HEK293 (cell line): ENCODE results near the gene TNFAIP3.

Source experiments
- BCL11A ChIP-seq: fragments of 450-650 bp; formaldehyde crosslinking; IDR thresholded peaks from 2 replicates; pipeline ENCODE4 v1.5.1; 2016; ENCODE audit warnings: low read depth, missing biosample characterization, missing genetic modification characterization
- FEZF1 ChIP-seq: fragments of 450-650 bp; formaldehyde crosslinking; IDR thresholded peaks from 2 replicates; pipeline ENCODE4 v1.5.1; 2016; ENCODE audit warnings: missing biosample characterization, missing genetic modification characterization
- GLI2 ChIP-seq: fragments of 450-650 bp; formaldehyde crosslinking; IDR thresholded peaks from 2 replicates; pipeline ENCODE4; 2017; ENCODE audit warnings: missing biosample characterization, missing genetic modification characterization, low read depth, borderline replicate concordance
- GLIS2 ChIP-seq: fragments of 450-650 bp; formaldehyde crosslinking; IDR thresholded peaks from 2 replicates; pipeline ENCODE4 v1.5.1; 2016; ENCODE audit warnings: missing biosample characterization, missing genetic modification characterization
- HOXD13 ChIP-seq: sonication (generic); formaldehyde crosslinking; IDR thresholded peaks from 2 replicates; pipeline ENCODE4 v1.8.0; 2022; ENCODE audit warnings: missing genetic modification reagents, borderline replicate concordance
- INSM2 ChIP-seq: fragments of 450-650 bp; formaldehyde crosslinking; IDR thresholded peaks from 2 replicates; pipeline ENCODE4 v1.5.1; 2016; ENCODE audit warnings: missing biosample characterization, missing genetic modification characterization
- KLF10 ChIP-seq: fragments of 450-650 bp; IDR thresholded peaks from 2 replicates; pipeline ENCODE4 v1.5.1; 2018; ENCODE audit warnings: missing biosample characterization, mild to moderate bottlenecking, missing genetic modification characterization
- KLF7 ChIP-seq: fragments of 450-650 bp; formaldehyde crosslinking; IDR thresholded peaks from 2 replicates; pipeline ENCODE4 v1.5.1; 2016; ENCODE audit warnings: missing biosample characterization, missing genetic modification characterization, borderline replicate concordance
- KLF8 ChIP-seq: fragments of 450-650 bp; formaldehyde crosslinking; IDR thresholded peaks from 2 replicates; pipeline ENCODE4 v1.5.1; 2016; ENCODE audit warnings: missing biosample characterization, missing genetic modification characterization
- OSR2 ChIP-seq: fragments of 450-650 bp; formaldehyde crosslinking; IDR thresholded peaks from 2 replicates; pipeline ENCODE4 v1.5.1; 2016; ENCODE audit warnings: missing biosample characterization, missing genetic modification characterization
- OVOL3 ChIP-seq: fragments of 450-650 bp; formaldehyde crosslinking; IDR thresholded peaks from 2 replicates; pipeline ENCODE4 v1.5.1; 2016; ENCODE audit warnings: missing biosample characterization, missing genetic modification characterization
- TCF7L2 ChIP-seq: IDR thresholded peaks from 2 replicates; pipeline ENCODE4 v1.6.1; 2011; ENCODE audit warnings: low read depth, mild to moderate bottlenecking, inconsistent platforms, low read length, moderate library complexity, borderline replicate concordance
- TSHZ1 ChIP-seq: fragments of 450-650 bp; formaldehyde crosslinking; IDR thresholded peaks from 2 replicates; pipeline ENCODE4 v1.5.1; 2016; ENCODE audit warnings: missing biosample characterization, missing genetic modification characterization, borderline replicate concordance
- ZBTB8A ChIP-seq: fragments of 450-650 bp; formaldehyde crosslinking; IDR thresholded peaks from 2 replicates; pipeline ENCODE4 v1.5.1; 2016; ENCODE audit warnings: missing biosample characterization, missing genetic modification characterization
- ZNF2 ChIP-seq: fragments of 450-650 bp; formaldehyde crosslinking; IDR thresholded peaks from 2 replicates; pipeline ENCODE4 v1.5.1; 2016; ENCODE audit warnings: missing biosample characterization, missing genetic modification characterization
- ZNF24 ChIP-seq: fragments of 450-650 bp; formaldehyde crosslinking; IDR thresholded peaks from 2 replicates; pipeline ENCODE4 v1.5.1; 2016; ENCODE audit warnings: missing biosample characterization, missing genetic modification characterization
- ZNF629 ChIP-seq: fragments of 450-650 bp; formaldehyde crosslinking; IDR thresholded peaks from 2 replicates; pipeline ENCODE4 v1.5.1; 2017; ENCODE audit warnings: missing biosample characterization, missing genetic modification characterization
- ZNF843 ChIP-seq: fragments of 450-650 bp; formaldehyde crosslinking; IDR thresholded peaks from 2 replicates; pipeline ENCODE4 v1.5.1; 2016; ENCODE audit warnings: missing biosample characterization, missing genetic modification characterization
- ZSCAN30 ChIP-seq: fragments of 450-650 bp; IDR thresholded peaks from 2 replicates; pipeline ENCODE4 v1.5.1; 2018; ENCODE audit warnings: missing biosample characterization, mild to moderate bottlenecking, missing genetic modification characterization, moderate library complexity
- ZXDB ChIP-seq: fragments of 450-650 bp; formaldehyde crosslinking; IDR thresholded peaks from 2 replicates; pipeline ENCODE4 v1.5.1; 2016; ENCODE audit warnings: missing biosample characterization, missing genetic modification characterization
- TF ChIP-seq, protein P1 (sequence below): fragments of 450-650 bp; formaldehyde crosslinking; IDR thresholded peaks from 2 replicates; pipeline ENCODE4 v1.5.0; 2017; ENCODE audit warnings: missing biosample characterization, missing genetic modification characterization, borderline replicate concordance
- TF ChIP-seq, protein P2 (sequence below): fragments of 450-650 bp; formaldehyde crosslinking; IDR thresholded peaks from 2 replicates; pipeline ENCODE4 v1.5.1; 2016; ENCODE audit warnings: missing biosample characterization, missing genetic modification characterization, borderline replicate concordance
- TF ChIP-seq, protein P3 (sequence below): fragments of 450-650 bp; IDR thresholded peaks from 2 replicates; pipeline ENCODE4 v1.5.1; 2018; ENCODE audit warnings: missing biosample characterization, missing genetic modification characterization
- TF ChIP-seq, protein P4 (sequence below): fragments of 450-650 bp; formaldehyde crosslinking; IDR thresholded peaks from 2 replicates; pipeline ENCODE4 v1.5.1; 2017; ENCODE audit warnings: missing biosample characterization, missing genetic modification characterization
- TF ChIP-seq, protein P5 (sequence below): fragments of 450-650 bp; formaldehyde crosslinking; IDR thresholded peaks from 2 replicates; pipeline ENCODE4 v1.5.1; 2017; ENCODE audit warnings: missing biosample characterization, missing genetic modification characterization

Gene TNFAIP3

GRCh38 chr6:137838090-137838489, 29.0 kb upstream of the TNFAIP3 start (continued):
- TF ChIP-seq, protein P1, sequence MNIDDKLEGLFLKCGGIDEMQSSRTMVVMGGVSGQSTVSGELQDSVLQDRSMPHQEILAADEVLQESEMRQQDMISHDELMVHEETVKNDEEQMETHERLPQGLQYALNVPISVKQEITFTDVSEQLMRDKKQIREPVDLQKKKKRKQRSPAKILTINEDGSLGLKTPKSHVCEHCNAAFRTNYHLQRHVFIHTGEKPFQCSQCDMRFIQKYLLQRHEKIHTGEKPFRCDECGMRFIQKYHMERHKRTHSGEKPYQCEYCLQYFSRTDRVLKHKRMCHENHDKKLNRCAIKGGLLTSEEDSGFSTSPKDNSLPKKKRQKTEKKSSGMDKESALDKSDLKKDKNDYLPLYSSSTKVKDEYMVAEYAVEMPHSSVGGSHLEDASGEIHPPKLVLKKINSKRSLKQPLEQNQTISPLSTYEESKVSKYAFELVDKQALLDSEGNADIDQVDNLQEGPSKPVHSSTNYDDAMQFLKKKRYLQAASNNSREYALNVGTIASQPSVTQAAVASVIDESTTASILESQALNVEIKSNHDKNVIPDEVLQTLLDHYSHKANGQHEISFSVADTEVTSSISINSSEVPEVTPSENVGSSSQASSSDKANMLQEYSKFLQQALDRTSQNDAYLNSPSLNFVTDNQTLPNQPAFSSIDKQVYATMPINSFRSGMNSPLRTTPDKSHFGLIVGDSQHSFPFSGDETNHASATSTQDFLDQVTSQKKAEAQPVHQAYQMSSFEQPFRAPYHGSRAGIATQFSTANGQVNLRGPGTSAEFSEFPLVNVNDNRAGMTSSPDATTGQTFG (tag by site-specific recombination) = peak; percentile 49; the same call in 1 of the 2 replicates
- peak; percentile 93 for TF ChIP-seq OSR2 (tag by site-specific recombination)
- peak; percentile 93 for TF ChIP-seq ZXDB (tag by site-specific recombination)
- peak; percentile 44; the same call in 1 of the 2 replicates for TF ChIP-seq ZNF2
- peak; percentile 92 for TF ChIP-seq TSHZ1 (tag by site-specific recombination)
- TF ChIP-seq INSM2 (tag by site-specific recombination) = peak; percentile 74; the same call in 1 of the 2 replicates
- peak; percentile 33; the same call in 1 of the 2 replicates for TF ChIP-seq ZBTB8A
- peak; percentile 49 for TF ChIP-seq KLF10 (tag by site-specific recombination)
- TF ChIP-seq, protein P2, sequence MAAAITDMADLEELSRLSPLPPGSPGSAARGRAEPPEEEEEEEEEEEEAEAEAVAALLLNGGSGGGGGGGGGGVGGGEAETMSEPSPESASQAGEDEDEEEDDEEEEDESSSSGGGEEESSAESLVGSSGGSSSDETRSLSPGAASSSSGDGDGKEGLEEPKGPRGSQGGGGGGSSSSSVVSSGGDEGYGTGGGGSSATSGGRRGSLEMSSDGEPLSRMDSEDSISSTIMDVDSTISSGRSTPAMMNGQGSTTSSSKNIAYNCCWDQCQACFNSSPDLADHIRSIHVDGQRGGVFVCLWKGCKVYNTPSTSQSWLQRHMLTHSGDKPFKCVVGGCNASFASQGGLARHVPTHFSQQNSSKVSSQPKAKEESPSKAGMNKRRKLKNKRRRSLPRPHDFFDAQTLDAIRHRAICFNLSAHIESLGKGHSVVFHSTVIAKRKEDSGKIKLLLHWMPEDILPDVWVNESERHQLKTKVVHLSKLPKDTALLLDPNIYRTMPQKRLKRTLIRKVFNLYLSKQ (tag by site-specific recombination) = 0 out of 2 replicates have a peak, but pooled peaks have one; percentile 6
- TF ChIP-seq, protein P3, sequence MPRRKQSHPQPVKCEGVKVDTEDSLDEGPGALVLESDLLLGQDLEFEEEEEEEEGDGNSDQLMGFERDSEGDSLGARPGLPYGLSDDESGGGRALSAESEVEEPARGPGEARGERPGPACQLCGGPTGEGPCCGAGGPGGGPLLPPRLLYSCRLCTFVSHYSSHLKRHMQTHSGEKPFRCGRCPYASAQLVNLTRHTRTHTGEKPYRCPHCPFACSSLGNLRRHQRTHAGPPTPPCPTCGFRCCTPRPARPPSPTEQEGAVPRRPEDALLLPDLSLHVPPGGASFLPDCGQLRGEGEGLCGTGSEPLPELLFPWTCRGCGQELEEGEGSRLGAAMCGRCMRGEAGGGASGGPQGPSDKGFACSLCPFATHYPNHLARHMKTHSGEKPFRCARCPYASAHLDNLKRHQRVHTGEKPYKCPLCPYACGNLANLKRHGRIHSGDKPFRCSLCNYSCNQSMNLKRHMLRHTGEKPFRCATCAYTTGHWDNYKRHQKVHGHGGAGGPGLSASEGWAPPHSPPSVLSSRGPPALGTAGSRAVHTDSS = 0 out of 2 replicates have a peak, but pooled peaks have one; percentile 16
- TF ChIP-seq, protein P4, sequence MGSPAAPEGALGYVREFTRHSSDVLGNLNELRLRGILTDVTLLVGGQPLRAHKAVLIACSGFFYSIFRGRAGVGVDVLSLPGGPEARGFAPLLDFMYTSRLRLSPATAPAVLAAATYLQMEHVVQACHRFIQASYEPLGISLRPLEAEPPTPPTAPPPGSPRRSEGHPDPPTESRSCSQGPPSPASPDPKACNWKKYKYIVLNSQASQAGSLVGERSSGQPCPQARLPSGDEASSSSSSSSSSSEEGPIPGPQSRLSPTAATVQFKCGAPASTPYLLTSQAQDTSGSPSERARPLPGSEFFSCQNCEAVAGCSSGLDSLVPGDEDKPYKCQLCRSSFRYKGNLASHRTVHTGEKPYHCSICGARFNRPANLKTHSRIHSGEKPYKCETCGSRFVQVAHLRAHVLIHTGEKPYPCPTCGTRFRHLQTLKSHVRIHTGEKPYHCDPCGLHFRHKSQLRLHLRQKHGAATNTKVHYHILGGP = peak; percentile 93
- TF ChIP-seq KLF8 (tag by site-specific recombination) = peak; percentile 94
- peak; percentile 77; the same call in 1 of the 2 replicates for TF ChIP-seq TCF7L2
- peak; percentile 92 for TF ChIP-seq ZNF843 (tag by site-specific recombination)
- TF ChIP-seq, protein P5, sequence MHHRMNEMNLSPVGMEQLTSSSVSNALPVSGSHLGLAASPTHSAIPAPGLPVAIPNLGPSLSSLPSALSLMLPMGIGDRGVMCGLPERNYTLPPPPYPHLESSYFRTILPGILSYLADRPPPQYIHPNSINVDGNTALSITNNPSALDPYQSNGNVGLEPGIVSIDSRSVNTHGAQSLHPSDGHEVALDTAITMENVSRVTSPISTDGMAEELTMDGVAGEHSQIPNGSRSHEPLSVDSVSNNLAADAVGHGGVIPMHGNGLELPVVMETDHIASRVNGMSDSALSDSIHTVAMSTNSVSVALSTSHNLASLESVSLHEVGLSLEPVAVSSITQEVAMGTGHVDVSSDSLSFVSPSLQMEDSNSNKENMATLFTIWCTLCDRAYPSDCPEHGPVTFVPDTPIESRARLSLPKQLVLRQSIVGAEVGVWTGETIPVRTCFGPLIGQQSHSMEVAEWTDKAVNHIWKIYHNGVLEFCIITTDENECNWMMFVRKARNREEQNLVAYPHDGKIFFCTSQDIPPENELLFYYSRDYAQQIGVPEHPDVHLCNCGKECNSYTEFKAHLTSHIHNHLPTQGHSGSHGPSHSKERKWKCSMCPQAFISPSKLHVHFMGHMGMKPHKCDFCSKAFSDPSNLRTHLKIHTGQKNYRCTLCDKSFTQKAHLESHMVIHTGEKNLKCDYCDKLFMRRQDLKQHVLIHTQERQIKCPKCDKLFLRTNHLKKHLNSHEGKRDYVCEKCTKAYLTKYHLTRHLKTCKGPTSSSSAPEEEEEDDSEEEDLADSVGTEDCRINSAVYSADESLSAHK (tag by site-specific recombination) = peak; percentile 79
- TF ChIP-seq HOXD13 (CRISPR knock-in tag) = peak; percentile 70
- TF ChIP-seq ZSCAN30 (tag by site-specific recombination) = 0 out of 2 replicates have a peak, but pooled peaks have one; percentile 42
- peak; percentile 43; the same call in 1 of the 2 replicates for TF ChIP-seq ZNF629 (tag by site-specific recombination)
- 0 out of 2 replicates have a peak, but pooled peaks have one; percentile 25 for TF ChIP-seq ZNF24 (tag by site-specific recombination)
- TF ChIP-seq KLF7 (tag by site-specific recombination) = peak; percentile 84; the same call in 1 of the 2 replicates
- TF ChIP-seq FEZF1 (tag by site-specific recombination) = peak; percentile 92
- TF ChIP-seq GLI2 = peak; percentile 65; the same call in 1 of the 2 replicates
- TF ChIP-seq OVOL3 (tag by site-specific recombination) = peak; percentile 93
- TF ChIP-seq GLIS2 = 0 out of 2 replicates have a peak, but pooled peaks have one; percentile 23
- TF ChIP-seq BCL11A (tag by site-specific recombination) = peak; percentile 90
